K562 (cell line): ENCODE data around the gene CROT. TPM values are rescaled to one million over a fixed set of nuclear protein-coding genes. Genes with fewer than 3 reads are reported as not detected.

ENCODE experiments used
- CBFB ChIP-seq: sonication (generic); formaldehyde crosslinking; IDR thresholded peaks from 2 replicates; pipeline ENCODE4 v1.4.0; 2020; ENCODE audit warnings: mild to moderate bottlenecking, missing genetic modification reagents
- CCNT2 ChIP-seq: IDR thresholded peaks from 2 replicates; pipeline ENCODE4 v1.6.1; 2011; ENCODE audit warnings: borderline replicate concordance, low read depth, mild to moderate bottlenecking, moderate library complexity, mixed read lengths, low read length; ENCODE audit not compliant: insufficient read length; ENCODE audit errors: extremely low read depth
- ILF3 ChIP-seq: fragments of 450-650 bp; IDR thresholded peaks from 2 replicates; pipeline ENCODE4 v1.6.1; 2018; ENCODE audit warnings: antibody characterized with exemption, mild to moderate bottlenecking, moderate library complexity, borderline replicate concordance
- MBD2 ChIP-seq: sonication (generic); IDR thresholded peaks from 2 replicates; pipeline ENCODE4 v1.6.1; 2016; ENCODE audit warnings: low read depth, borderline replicate concordance
- MECOM ChIP-seq: fragments of 250-450 bp; sonication (Bioruptor Pico); IDR thresholded peaks from 2 replicates; pipeline ENCODE4 v1.8.0; 2022; ENCODE audit warnings: inconsistent platforms
- MED1 ChIP-seq: sonication (generic); formaldehyde crosslinking; IDR thresholded peaks from 2 replicates; pipeline ENCODE4 v1.8.1; 2023; ENCODE audit warnings: missing genetic modification reagents, borderline replicate concordance
- NR2C2 ChIP-seq, 2 experiments: fragments of 200-800 bp in 1 of 2; sonication (Bioruptor generic) in 1 of 2; sonication (generic) in 1 of 2; formaldehyde crosslinking in 1 of 2; IDR thresholded peaks; 2 replicates each; pipeline versions ENCODE4 v1.6.1 to v1.8.0; 2016 to 2022; ENCODE audit warnings: mild to moderate bottlenecking in 1 of 2, missing compliant biosample characterization in 1 of 2, missing genetic modification characterization in 1 of 2, missing genetic modification reagents in 1 of 2
- PML ChIP-seq: IDR thresholded peaks from 2 replicates; pipeline ENCODE4 v1.6.1; 2012; ENCODE audit warnings: low read length, inconsistent platforms
- RBM25 ChIP-seq: fragments of 200-400 bp; formaldehyde crosslinking; IDR thresholded peaks from 2 replicates; pipeline ENCODE4 v1.6.1; 2018; ENCODE audit warnings: low read length, low read depth, moderate library complexity; ENCODE audit not compliant: severe bottlenecking
- SRSF1 ChIP-seq: fragments of 200-400 bp; formaldehyde crosslinking; IDR thresholded peaks from 2 replicates; pipeline ENCODE4 v1.6.1; 2017; ENCODE audit warnings: mild to moderate bottlenecking, low read depth, low read length, moderate library complexity
- TOE1 ChIP-seq, 2 experiments: fragments of 450-650 bp in 1 of 2; sonication (generic) in 1 of 2; formaldehyde crosslinking in 1 of 2; IDR thresholded peaks; 2 replicates each; pipeline versions ENCODE4 v1.7.1 to v1.8.0; 2016 to 2022; ENCODE audit warnings: borderline replicate concordance in 2 of 2, mild to moderate bottlenecking in 2 of 2, antibody characterized with exemption in 1 of 2, inconsistent platforms in 1 of 2, low read depth in 1 of 2, missing genetic modification reagents in 1 of 2, moderate library complexity in 1 of 2
- U2AF1 ChIP-seq: fragments of 200-400 bp; formaldehyde crosslinking; optimal IDR thresholded peaks from 2 replicates; pipeline ENCODE3; 2017; ENCODE audit warnings: mild to moderate bottlenecking, low read depth, low read length, moderate library complexity
- ZNF124 ChIP-seq: sonication (generic); formaldehyde crosslinking; IDR thresholded peaks from 2 replicates; pipeline ENCODE4 v1.8.1; 2022; ENCODE audit warnings: missing genetic modification reagents
- ZSCAN32 ChIP-seq: fragments of 450-650 bp; formaldehyde crosslinking; IDR thresholded peaks from 2 replicates; pipeline ENCODE4 v1.4.0; 2020; ENCODE audit warnings: mild to moderate bottlenecking, moderate library complexity
- polyA plus RNA-seq, 8 experiments: library from polyadenylated mRNA; depleted of rRNA in 4 of 8; stranded (reverse) in 5 of 8; unstranded in 3 of 8; fragments of >200 nt; fragmentation: Nextera tagmentation in 2 of 8; fragmentation: Illumina TruSeq in 1 of 8; extraction: Ambion mirVana in 2 of 8; extraction: Trizol in 1 of 8; gene quantifications; 2 replicates each; pipeline versions ENCODE4 v1.2.1 to v1.2.3, GENCODE V29; 2011 to 2014; ENCODE audit warnings: inconsistent platforms in 1 of 8, missing spikeins in 1 of 8
- total RNA-seq, 7 experiments: library from RNA; depleted of rRNA in 6 of 7; stranded (reverse); fragments of >200 nt in 6 of 7; fragmentation: Illumina TruSeq in 2 of 7; extraction: Trizol in 2 of 7; gene quantifications; 2 replicates each; pipeline versions ENCODE4 v1.2.1 to v1.2.3, GENCODE V29; 2011 to 2021; ENCODE audit warnings: low replicate concordance in 1 of 7
- TF ChIP-seq, protein P1 (sequence below): fragments of 200-800 bp; sonication (Bioruptor generic); IDR thresholded peaks from 2 replicates; pipeline ENCODE4 v1.6.1; 2016; ENCODE audit warnings: missing genetic modification characterization, missing compliant biosample characterization
- TF ChIP-seq, protein P2 (sequence below), 2 experiments: IDR thresholded peaks; 2 replicates each; pipeline ENCODE4 v1.6.1; 2012; ENCODE audit warnings: improper control_type of control experiment in 2 of 2, low read depth in 2 of 2, low read length in 2 of 2, borderline replicate concordance in 1 of 2
- TF ChIP-seq, protein P3 (sequence below): fragments of 250-450 bp; sonication (Bioruptor Pico); IDR thresholded peaks from 2 replicates; pipeline ENCODE4 v1.4.0; 2020

The CROT gene
- total and polyA plus RNA-seq, 9 of the 15 experiments (the other 6 are each of a cell fraction or from before 2014, with no cell fraction given) = 2.5 to 8.1 (median 5.1) TPM

DNA sequence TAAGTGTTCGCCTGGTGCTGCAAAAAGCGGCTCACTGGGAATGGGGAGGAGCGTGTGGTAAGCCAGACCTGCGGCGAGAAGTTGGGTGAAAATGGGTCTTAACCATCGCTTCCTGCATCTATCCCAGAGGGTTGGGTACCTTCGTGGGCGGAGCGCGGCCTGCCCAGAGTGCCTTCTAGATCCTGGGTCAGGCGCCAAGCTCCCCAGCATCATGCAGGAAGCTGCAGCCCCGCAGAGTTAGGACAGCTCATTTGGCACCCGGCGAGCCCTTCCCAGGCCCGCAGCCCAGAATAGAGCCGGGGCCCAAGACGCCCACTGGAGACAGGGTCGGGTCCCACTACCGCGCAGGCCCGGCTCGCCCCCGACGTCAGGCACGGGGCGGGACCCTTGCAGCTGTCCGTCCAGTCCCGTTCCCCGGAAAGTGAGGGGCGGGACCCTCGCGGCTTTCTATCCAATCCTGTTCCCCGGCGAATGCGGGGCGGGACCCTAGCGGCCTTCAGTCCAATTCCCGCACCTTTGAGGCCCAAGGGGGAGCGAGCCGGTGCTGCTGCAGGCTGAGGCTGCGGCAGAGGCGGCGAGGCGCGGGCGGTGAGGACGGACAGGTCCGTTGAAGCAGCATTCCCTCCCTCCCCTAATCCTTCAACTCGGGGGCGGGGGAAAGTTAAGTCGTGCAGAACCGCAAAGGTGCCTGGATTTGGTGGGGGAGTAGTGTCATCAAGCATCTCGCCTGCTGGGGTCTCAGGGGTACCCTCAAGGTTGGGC lies at the start of gene CROT (continued):
- TF ChIP-seq, protein P1, sequence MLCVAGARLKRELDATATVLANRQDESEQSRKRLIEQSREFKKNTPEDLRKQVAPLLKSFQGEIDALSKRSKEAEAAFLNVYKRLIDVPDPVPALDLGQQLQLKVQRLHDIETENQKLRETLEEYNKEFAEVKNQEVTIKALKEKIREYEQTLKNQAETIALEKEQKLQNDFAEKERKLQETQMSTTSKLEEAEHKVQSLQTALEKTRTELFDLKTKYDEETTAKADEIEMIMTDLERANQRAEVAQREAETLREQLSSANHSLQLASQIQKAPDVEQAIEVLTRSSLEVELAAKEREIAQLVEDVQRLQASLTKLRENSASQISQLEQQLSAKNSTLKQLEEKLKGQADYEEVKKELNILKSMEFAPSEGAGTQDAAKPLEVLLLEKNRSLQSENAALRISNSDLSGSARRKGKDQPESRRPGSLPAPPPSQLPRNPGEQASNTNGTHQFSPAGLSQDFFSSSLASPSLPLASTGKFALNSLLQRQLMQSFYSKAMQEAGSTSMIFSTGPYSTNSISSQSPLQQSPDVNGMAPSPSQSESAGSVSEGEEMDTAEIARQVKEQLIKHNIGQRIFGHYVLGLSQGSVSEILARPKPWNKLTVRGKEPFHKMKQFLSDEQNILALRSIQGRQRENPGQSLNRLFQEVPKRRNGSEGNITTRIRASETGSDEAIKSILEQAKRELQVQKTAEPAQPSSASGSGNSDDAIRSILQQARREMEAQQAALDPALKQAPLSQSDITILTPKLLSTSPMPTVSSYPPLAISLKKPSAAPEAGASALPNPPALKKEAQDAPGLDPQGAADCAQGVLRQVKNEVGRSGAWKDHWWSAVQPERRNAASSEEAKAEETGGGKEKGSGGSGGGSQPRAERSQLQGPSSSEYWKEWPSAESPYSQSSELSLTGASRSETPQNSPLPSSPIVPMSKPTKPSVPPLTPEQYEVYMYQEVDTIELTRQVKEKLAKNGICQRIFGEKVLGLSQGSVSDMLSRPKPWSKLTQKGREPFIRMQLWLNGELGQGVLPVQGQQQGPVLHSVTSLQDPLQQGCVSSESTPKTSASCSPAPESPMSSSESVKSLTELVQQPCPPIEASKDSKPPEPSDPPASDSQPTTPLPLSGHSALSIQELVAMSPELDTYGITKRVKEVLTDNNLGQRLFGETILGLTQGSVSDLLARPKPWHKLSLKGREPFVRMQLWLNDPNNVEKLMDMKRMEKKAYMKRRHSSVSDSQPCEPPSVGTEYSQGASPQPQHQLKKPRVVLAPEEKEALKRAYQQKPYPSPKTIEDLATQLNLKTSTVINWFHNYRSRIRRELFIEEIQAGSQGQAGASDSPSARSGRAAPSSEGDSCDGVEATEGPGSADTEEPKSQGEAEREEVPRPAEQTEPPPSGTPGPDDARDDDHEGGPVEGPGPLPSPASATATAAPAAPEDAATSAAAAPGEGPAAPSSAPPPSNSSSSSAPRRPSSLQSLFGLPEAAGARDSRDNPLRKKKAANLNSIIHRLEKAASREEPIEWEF (CRISPR knock-in tag) = no peak
- TF ChIP-seq U2AF1 (no peak), ZNF124 (CRISPR knock-in tag) (no peak), CCNT2 (peak; percentile 72), MED1 (CRISPR knock-in tag) (no peak), ILF3 (no peak), NR2C2 (CRISPR knock-in tag; IDR thresholded peaks at IDR 0.05) (no peak), NR2C2 (tag; IDR thresholded peaks at IDR 0.05) (peak; percentile 37; the same call in 1 of the 2 replicates), MBD2 (peak; percentile 80; the same call in 1 of the 2 replicates), ZSCAN32 (CRISPR knock-in tag) (no peak), TOE1 (IDR thresholded peaks at IDR 0.05; ENCODE audit: borderline replicate concordance) (peak; percentile 49; the same call in 1 of the 2 replicates), TOE1 (CRISPR knock-in tag; IDR thresholded peaks at IDR 0.05; ENCODE audit: borderline replicate concordance, low read depth) (no peak), SRSF1 (no peak), PML (peak; percentile 11; the same call in 1 of the 2 replicates), RBM25 (peak; percentile 78), CBFB (CRISPR knock-in tag) (no peak; the same call in 1 of the 2 replicates), MECOM (no peak)
- TF ChIP-seq, protein P2, sequence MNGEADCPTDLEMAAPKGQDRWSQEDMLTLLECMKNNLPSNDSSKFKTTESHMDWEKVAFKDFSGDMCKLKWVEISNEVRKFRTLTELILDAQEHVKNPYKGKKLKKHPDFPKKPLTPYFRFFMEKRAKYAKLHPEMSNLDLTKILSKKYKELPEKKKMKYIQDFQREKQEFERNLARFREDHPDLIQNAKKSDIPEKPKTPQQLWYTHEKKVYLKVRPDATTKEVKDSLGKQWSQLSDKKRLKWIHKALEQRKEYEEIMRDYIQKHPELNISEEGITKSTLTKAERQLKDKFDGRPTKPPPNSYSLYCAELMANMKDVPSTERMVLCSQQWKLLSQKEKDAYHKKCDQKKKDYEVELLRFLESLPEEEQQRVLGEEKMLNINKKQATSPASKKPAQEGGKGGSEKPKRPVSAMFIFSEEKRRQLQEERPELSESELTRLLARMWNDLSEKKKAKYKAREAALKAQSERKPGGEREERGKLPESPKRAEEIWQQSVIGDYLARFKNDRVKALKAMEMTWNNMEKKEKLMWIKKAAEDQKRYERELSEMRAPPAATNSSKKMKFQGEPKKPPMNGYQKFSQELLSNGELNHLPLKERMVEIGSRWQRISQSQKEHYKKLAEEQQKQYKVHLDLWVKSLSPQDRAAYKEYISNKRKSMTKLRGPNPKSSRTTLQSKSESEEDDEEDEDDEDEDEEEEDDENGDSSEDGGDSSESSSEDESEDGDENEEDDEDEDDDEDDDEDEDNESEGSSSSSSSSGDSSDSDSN (IDR thresholded peaks at IDR 0.05; ENCODE audit: borderline replicate concordance in 1 of 2, low read depth in 2 of 2, low read length in 2 of 2) = peak in 1 of 2 experiments; percentile 86; a peak in 1 of 4 replicates
- TF ChIP-seq, protein P3, sequence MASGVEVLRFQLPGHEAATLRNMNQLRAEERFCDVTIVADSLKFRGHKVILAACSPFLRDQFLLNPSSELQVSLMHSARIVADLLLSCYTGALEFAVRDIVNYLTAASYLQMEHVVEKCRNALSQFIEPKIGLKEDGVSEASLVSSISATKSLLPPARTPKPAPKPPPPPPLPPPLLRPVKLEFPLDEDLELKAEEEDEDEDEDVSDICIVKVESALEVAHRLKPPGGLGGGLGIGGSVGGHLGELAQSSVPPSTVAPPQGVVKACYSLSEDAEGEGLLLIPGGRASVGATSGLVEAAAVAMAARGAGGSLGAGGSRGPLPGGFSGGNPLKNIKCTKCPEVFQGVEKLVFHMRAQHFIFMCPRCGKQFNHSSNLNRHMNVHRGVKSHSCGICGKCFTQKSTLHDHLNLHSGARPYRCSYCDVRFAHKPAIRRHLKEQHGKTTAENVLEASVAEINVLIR (CRISPR knock-in tag) = peak; percentile 61
